HepG2 (cell line): ENCODE measurements around the gene PDE4C. TPM values are rescaled to one million over a fixed set of nuclear protein-coding genes. Genes with fewer than 3 reads are reported as not detected.

Experiments used
- ATAC-seq: fragments of 200-7000 bp; cut with Tn5 transposase; 3 replicates; pipeline ENCODE4 v1.9.1; 2020; ENCODE audit warnings: mild to moderate bottlenecking, moderate library complexity
- BruUV-seq: library from RNA; stranded (reverse); fragments of 400-500 nt; replicated peaks from 2 replicates; lab custom pipeline; 2021; lab: Mats Ljungman, UMichigan
- CTCF ChIA-PET: fragments of 300-600 bp; formaldehyde crosslinking; extraction: SDS; loops from one replicate; lab custom pipeline; 2021; ENCODE audit warnings: low total read pairs, inconsistent platforms, low intra/inter-chr PET ratio; lab: Yijun Ruan, JAX
- POLR2A ChIA-PET: fragments of 350-600 bp; sonication (Branson Sonifier 250); formaldehyde crosslinking; loops from one replicate; lab custom pipeline; 2020; ENCODE audit warnings: antibody characterized with exemption, inconsistent platforms; lab: Yijun Ruan, JAX
- DNase-seq: peaks from one replicate; pipeline ENCODE4 v3.0.0-alpha.2; 2015; ENCODE audit warnings: low spot score
- FAIRE-seq: peaks from 3 replicates; lab custom pipeline; 2011; peaks lifted over from hg19 to GRCh38; lab: Jason Lieb, UNC
- H2AFZ ChIP-seq: one replicate; pipeline ENCODE4 v1.6.1; 2011; ENCODE audit warnings: low read length, inconsistent platforms
- H3K27ac ChIP-seq: fragments of 300-600 bp; 3 replicates; pipeline ENCODE4 v1.8.0; 2011; ENCODE audit warnings: mixed run types, mild to moderate bottlenecking, mixed read lengths, low read length, inconsistent platforms; ENCODE audit not compliant: insufficient read depth; ENCODE audit errors: extremely low read length
- H3K27me3 ChIP-seq, 2 experiments: fragments of 200-600 bp in 1 of 2; 2 replicates in 1 of 2; 3 replicates in 1 of 2; pipeline versions ENCODE4 v1.6.0 to v1.8.0; 2011; ENCODE audit warnings: low read length in 2 of 2, mild to moderate bottlenecking in 2 of 2, moderate library complexity in 2 of 2, inconsistent platforms in 1 of 2; ENCODE audit not compliant: insufficient read depth in 2 of 2, control insufficient read depth in 1 of 2
- H3K36me3 ChIP-seq, 2 experiments: fragments of 200-600 bp in 1 of 2; replicated peaks in 1 of 2; 2 replicates in 1 of 2; 3 replicates in 1 of 2; pipeline versions ENCODE4 v1.5.1 to v1.8.0; 2011; ENCODE audit warnings: low read length in 2 of 2, inconsistent platforms in 1 of 2; ENCODE audit not compliant: insufficient read depth in 2 of 2, control insufficient read depth in 1 of 2
- H3K4me1 ChIP-seq: 2 replicates; pipeline ENCODE4 v1.5.1; 2012; ENCODE audit warnings: low read length, inconsistent platforms; ENCODE audit not compliant: insufficient read depth
- H3K4me2 ChIP-seq: 2 replicates; pipeline ENCODE4 v1.6.0; 2011; ENCODE audit warnings: low read depth, low read length, inconsistent platforms
- H3K4me3 ChIP-seq, 3 experiments: fragments of 200-600 bp in 1 of 3; sonication (generic), shearing (Covaris generic) in 1 of 3; replicated peaks in 1 of 3; 2 replicates each; pipeline ENCODE4 v1.5.1; 2011 to 2016; ENCODE audit warnings: low read length in 3 of 3, inconsistent platforms in 2 of 3, low read depth in 2 of 3, mild to moderate bottlenecking in 2 of 3, control low read depth in 1 of 3, mixed read lengths in 1 of 3; ENCODE audit not compliant: insufficient read depth in 1 of 3
- H3K79me2 ChIP-seq: one replicate; pipeline ENCODE4 v1.6.1; 2011; ENCODE audit warnings: low read length, inconsistent platforms; ENCODE audit not compliant: insufficient read depth
- H3K9ac ChIP-seq: 2 replicates; pipeline ENCODE4 v1.6.0; 2011; ENCODE audit warnings: mild to moderate bottlenecking, low read depth, low read length, inconsistent platforms; ENCODE audit not compliant: insufficient read depth
- H3K9me3 ChIP-seq: 2 replicates; pipeline ENCODE4 v1.5.1; 2012; ENCODE audit warnings: mild to moderate bottlenecking, low read length
- H4K20me1 ChIP-seq: 2 replicates; pipeline ENCODE4 v1.6.0; 2011; ENCODE audit warnings: inconsistent platforms, mild to moderate bottlenecking, low read length, moderate library complexity; ENCODE audit not compliant: insufficient read depth
- AHR ChIP-seq: IDR thresholded peaks from 2 replicates; pipeline ENCODE4 v1.6.1; 2018; ENCODE audit warnings: missing genetic modification reagents, missing compliant biosample characterization
- E2F1 ChIP-seq: sonication (generic); formaldehyde crosslinking; IDR thresholded peaks from 2 replicates; pipeline ENCODE4 v1.5.0; 2020; ENCODE audit warnings: missing genetic modification reagents
- ERF ChIP-seq: IDR thresholded peaks from 2 replicates; pipeline ENCODE4 v1.6.1; 2018; ENCODE audit warnings: missing biosample characterization, missing genetic modification reagents
- ETV5 ChIP-seq: IDR thresholded peaks from 2 replicates; pipeline ENCODE4 v1.6.1; 2018; ENCODE audit warnings: missing biosample characterization, missing genetic modification reagents, inconsistent platforms, borderline replicate concordance
- FOXK1 ChIP-seq: sonication (generic); formaldehyde crosslinking; IDR thresholded peaks from 2 replicates; pipeline ENCODE4 v1.4.0; 2020; ENCODE audit warnings: low read depth, missing genetic modification reagents, borderline replicate concordance
- HBP1 ChIP-seq: IDR thresholded peaks from 2 replicates; pipeline ENCODE4 v1.6.1; 2016; ENCODE audit warnings: low read depth, control low read depth
- HNF4A ChIP-seq: sonication (generic); formaldehyde crosslinking; IDR thresholded peaks from 2 replicates; pipeline ENCODE4 v1.4.0; 2020; ENCODE audit warnings: missing genetic modification reagents
- MXD4 ChIP-seq: IDR thresholded peaks from 2 replicates; pipeline ENCODE4 v1.6.1; 2016; ENCODE audit warnings: mild to moderate bottlenecking, missing biosample characterization, missing genetic modification reagents
- NFIB ChIP-seq: sonication (generic); formaldehyde crosslinking; IDR thresholded peaks from 2 replicates; pipeline ENCODE4 v1.9.0; 2021; ENCODE audit warnings: missing genetic modification reagents, mild to moderate bottlenecking, borderline replicate concordance
- POGZ ChIP-seq: sonication (generic); formaldehyde crosslinking; IDR thresholded peaks from 2 replicates; pipeline ENCODE4 v1.4.0; 2020; ENCODE audit warnings: mild to moderate bottlenecking, missing genetic modification reagents
- RAD21 ChIP-seq: fragments of 450-650 bp; formaldehyde crosslinking; IDR thresholded peaks from 2 replicates; pipeline ENCODE4 v1.5.0; 2020; ENCODE audit warnings: mild to moderate bottlenecking
- SIN3A ChIP-seq: IDR thresholded peaks from 2 replicates; pipeline ENCODE4 v1.6.1; 2011; ENCODE audit warnings: low read depth, mild to moderate bottlenecking, control low read depth, low read length, borderline replicate concordance
- SMC3 ChIP-seq: IDR thresholded peaks from 2 replicates; pipeline ENCODE4 v1.6.1; 2011; ENCODE audit warnings: low read length, improper control_type of control experiment
- SP5 ChIP-seq: IDR thresholded peaks from 2 replicates; pipeline ENCODE4 v1.6.1; 2016; ENCODE audit warnings: low read depth, borderline replicate concordance
- YY1 ChIP-seq: IDR thresholded peaks from 2 replicates; pipeline ENCODE4 v1.6.1; 2011; ENCODE audit warnings: low read length, low read depth, moderate library complexity, mild to moderate bottlenecking; ENCODE audit not compliant: insufficient read depth, insufficient replicate concordance
- ZKSCAN8 ChIP-seq: IDR thresholded peaks from 2 replicates; pipeline ENCODE4 v1.6.1; 2016; ENCODE audit warnings: borderline replicate concordance, missing genetic modification reagents, missing compliant biosample characterization
- ZNF431 ChIP-seq: sonication (generic); formaldehyde crosslinking; IDR thresholded peaks from 2 replicates; pipeline ENCODE4 v1.9.0; 2022; ENCODE audit warnings: missing genetic modification reagents, low read depth, mild to moderate bottlenecking, borderline replicate concordance
- ZNF703 ChIP-seq: sonication (generic); formaldehyde crosslinking; IDR thresholded peaks from 2 replicates; pipeline ENCODE4 v1.5.1; 2020; ENCODE audit warnings: missing genetic modification reagents, mild to moderate bottlenecking, moderate library complexity, borderline replicate concordance
- WGBS: methylation state at CpG from one replicate; pipeline ENCODE4 v1.1.6; 2017; ENCODE audit warnings: low lambda C conversion rate; 5-methylcytosine and 5-hydroxymethylcytosine counted together
- in situ Hi-C: cut with HindIII; loops from 2 replicates; pipeline ENCODE4 v1.10.0; 2017; ENCODE audit warnings: low pct_unique_long_range_greater_than_20kb; ENCODE audit not compliant: extremely low pct_ligation_motif_present
- intact Hi-C: fragments of 100-400 bp; cut with micrococcal nuclease; formaldehyde crosslinking; loops from one replicate; pipeline ENCODE4 v1.10.0; 2022; ENCODE audit not compliant: unreplicated experiment
- polyA plus RNA-seq, 8 experiments: library from polyadenylated mRNA; depleted of rRNA in 3 of 8; stranded (reverse) in 7 of 8; unstranded in 1 of 8; fragments of >200 nt; fragmentation: Illumina TruSeq in 4 of 8; extraction: Trizol in 4 of 8; gene quantifications; 2 replicates each; pipeline versions ENCODE4 v1.2.1 to v1.2.3, GENCODE V29; 2011 to 2016; ENCODE audit warnings: low read depth in 4 of 8, missing spikeins in 1 of 8, mixed read lengths in 1 of 8; ENCODE audit not compliant: insufficient read depth in 1 of 8
- total RNA-seq, 5 experiments: library from RNA; depleted of rRNA; stranded (reverse); fragments of >200 nt; fragmentation: Illumina TruSeq; extraction: Trizol; gene quantifications; 2 replicates each; pipeline ENCODE4 v1.2.3, GENCODE V29; 2016; ENCODE audit warnings: low read depth in 1 of 5
- TF ChIP-seq, protein P1 (sequence below): sonication (generic); formaldehyde crosslinking; IDR thresholded peaks from 2 replicates; pipeline ENCODE4 v1.4.0; 2020; ENCODE audit warnings: mild to moderate bottlenecking, low read depth, missing genetic modification reagents

Gene PDE4C
- total and polyA plus RNA-seq, 2 of the 13 experiments (the other 11 are each of a cell fraction or from before 2014, with no cell fraction given): 1.4 to 14.0 TPM

DNA sequence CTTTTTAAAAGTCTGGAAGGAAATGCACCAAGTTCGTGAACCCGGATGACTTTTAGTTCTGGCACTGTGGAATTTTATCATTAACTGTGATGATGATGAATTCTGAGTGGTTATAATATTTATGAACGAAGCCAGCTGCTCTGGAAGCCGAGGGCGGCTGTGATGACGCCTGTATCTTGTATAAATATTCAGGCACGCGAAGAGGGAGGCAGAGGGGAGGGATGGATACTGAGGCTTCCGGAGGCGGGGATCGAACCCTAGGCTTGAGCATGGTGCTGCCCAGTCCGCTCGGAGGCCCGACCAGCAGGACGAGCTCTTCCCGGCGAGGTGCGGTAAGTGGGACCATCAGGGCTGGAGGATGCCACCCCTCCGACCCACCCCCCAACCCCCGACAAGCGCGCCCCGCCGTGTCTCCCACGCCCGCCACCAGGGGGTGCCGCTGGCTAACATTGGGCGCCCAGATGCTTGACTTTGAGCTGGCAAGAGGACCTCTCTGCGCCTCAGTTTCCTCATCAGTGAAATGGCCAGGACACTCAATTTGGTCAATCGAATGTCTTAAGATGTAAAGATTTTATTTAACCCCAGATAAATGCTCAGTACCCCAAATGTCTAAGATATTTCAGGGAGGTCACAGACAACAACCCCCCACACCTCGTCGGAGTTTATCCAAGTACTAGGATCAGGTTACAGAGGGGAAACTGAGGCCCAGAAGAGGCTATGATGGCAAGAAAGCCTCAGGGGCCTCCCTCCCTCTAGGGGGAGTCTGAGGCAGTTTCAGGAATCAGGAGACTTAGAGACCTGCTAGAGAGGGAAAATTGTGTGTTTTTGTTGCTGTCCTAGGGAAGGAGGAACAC is 17.9 kb downstream of the PDE4C start (continued):
- TF ChIP-seq ETV5 (CRISPR knock-in tag) (no peak), MXD4 (CRISPR knock-in tag) (0 out of 2 replicates have a peak, but pooled peaks have one; percentile 24), SMC3 (peak; percentile 47), YY1 (no peak), HNF4A (CRISPR knock-in tag) (peak; percentile 24), RAD21 (CRISPR knock-in tag) (peak; percentile 53; the same call in 1 of the 2 replicates), ZKSCAN8 (0 out of 2 replicates have a peak, but pooled peaks have one; percentile 32), ERF (CRISPR knock-in tag) (0 out of 2 replicates have a peak, but pooled peaks have one; percentile 22), HBP1 (CRISPR knock-in tag) (no peak), NFIB (CRISPR knock-in tag) (no peak)
- TF ChIP-seq, all 625 proteins: peak for 11

DNA sequence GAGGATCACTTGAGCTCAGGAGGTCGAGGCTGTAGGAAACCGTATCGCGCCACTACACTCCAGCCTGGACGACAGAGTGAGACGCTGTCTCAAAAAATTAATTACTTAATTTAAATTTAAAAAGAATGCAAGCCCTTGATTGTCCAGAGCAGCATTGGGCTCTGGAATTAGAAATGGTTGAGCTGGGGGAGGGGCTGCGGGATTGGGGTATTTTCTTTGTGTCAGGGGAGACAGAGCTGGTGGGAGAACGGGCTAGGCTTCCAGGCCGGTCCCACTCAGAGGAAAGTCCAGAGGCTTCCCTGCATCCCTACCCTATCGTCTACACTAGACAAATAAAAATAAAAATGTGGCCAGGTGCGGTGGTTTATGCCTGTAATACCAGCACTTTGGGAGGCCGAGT is 20.2 kb downstream of the PDE4C start:
- H3K4me3 ChIP-seq: no peak overlapping the region
- H3K27ac ChIP-seq: no peak overlapping the region
- no peak overlapping the region for H3K9ac ChIP-seq
- no peaks in the 10 kb centered on the region for H3K79me2 ChIP-seq
- 75% methylated on average over 12 of the region's 12 CpGs for WGBS
- H4K20me1 ChIP-seq: no peaks in the 10 kb centered on the region
- peak overlapping the region; percentile 87; the same call in 1 of the 2 replicates for H3K4me2 ChIP-seq
- POLR2A ChIA-PET: interaction anchor here (1.0 to 4.0 kb wide), 5 partner anchors 14 to 347 kb away, joined by 3 to 27 read pairs (median 4); partner anchors contain the start of genes GDF15, IQCN and MPV17L2
- peaks cover 13% of the 10 kb centered on the region for H3K4me1 ChIP-seq
- CTCF ChIA-PET: no interaction called here
- ATAC-seq (no peak), DNase-seq (no peak), FAIRE-seq (no peak)
- peaks cover 0 to 8% of the 10 kb centered on the region in 2 experiments; a peak in 1 of 5 replicates for H3K27me3 ChIP-seq
- intact Hi-C loops (loop anchor here (5.0 kb wide), 1 partner anchor 206 kb away; no protein-coding TSS in a partner anchor), in situ Hi-C loops (loop anchor here (5.0 to 10.0 kb wide), 2 partner anchors 46 to 209 kb away; partner anchors contain the start of gene SSBP4)
- no peak overlapping the region for H2AFZ ChIP-seq
- no peaks in the 10 kb centered on the region for H3K9me3 ChIP-seq
- H3K36me3 ChIP-seq: 0 out of 5 replicates have a peak, but pooled peaks cover 0 to 1% of the 10 kb centered on the region in 2 experiments
- TF ChIP-seq, protein P1, sequence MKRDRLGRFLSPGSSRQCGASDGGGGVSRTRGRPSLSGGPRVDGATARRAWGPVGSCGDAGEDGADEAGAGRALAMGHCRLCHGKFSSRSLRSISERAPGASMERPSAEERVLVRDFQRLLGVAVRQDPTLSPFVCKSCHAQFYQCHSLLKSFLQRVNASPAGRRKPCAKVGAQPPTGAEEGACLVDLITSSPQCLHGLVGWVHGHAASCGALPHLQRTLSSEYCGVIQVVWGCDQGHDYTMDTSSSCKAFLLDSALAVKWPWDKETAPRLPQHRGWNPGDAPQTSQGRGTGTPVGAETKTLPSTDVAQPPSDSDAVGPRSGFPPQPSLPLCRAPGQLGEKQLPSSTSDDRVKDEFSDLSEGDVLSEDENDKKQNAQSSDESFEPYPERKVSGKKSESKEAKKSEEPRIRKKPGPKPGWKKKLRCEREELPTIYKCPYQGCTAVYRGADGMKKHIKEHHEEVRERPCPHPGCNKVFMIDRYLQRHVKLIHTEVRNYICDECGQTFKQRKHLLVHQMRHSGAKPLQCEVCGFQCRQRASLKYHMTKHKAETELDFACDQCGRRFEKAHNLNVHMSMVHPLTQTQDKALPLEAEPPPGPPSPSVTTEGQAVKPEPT (CRISPR knock-in tag): no peak
- TF ChIP-seq POGZ (CRISPR knock-in tag) (no peak), E2F1 (CRISPR knock-in tag) (no peak), AHR (CRISPR knock-in tag) (no peak), ZNF431 (CRISPR knock-in tag) (no peak), FOXK1 (CRISPR knock-in tag) (no peak), SP5 (CRISPR knock-in tag) (no peak), ZNF703 (no peak), SIN3A (no peak)
- no TSS peak for BruUV-seq
